Ovary (tissue), 3 donors: ENCODE measurements around the gene PIP.

Experiments
- EP300 ChIP-seq: sonication (generic); formaldehyde crosslinking; IDR thresholded peaks from one replicate; pipeline ENCODE4 v1.6.1; 2017; ENCODE audit warnings: antibody characterized with exemption
- TF ChIP-seq, protein P1 (sequence below), 3 donors: fragments of 450-650 bp in 2 of 3; fragments of 200-600 bp in 1 of 3; IDR thresholded peaks; one replicate each; pipeline versions ENCODE4 v1.5.1 to v1.8.0; 2016 to 2022; ENCODE audit warnings: antibody characterized with exemption in 3 of 3, mild to moderate bottlenecking in 1 of 3
- donor health status: DM: no; HTN: no; CAD: no.

DNA sequence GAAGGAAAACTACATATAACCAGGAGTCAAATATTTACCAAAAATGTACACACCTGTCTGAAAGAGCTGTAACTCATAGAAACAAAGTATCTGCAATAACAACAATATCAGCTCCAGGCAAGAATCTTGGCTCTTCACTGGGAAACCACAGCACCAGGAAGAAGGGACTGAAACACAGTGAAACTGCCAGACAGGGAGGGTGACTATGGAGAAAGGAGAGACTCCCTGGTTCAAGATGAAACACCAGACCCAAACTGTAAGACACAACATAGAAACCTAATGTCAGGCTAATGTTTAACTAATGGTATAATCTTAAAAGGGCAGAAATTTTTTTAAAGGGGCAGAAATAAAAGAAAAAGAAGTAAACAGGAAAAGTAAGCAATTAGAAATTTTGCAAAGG, 39.8 kb downstream of the PIP start:
- TF ChIP-seq, protein P1, sequence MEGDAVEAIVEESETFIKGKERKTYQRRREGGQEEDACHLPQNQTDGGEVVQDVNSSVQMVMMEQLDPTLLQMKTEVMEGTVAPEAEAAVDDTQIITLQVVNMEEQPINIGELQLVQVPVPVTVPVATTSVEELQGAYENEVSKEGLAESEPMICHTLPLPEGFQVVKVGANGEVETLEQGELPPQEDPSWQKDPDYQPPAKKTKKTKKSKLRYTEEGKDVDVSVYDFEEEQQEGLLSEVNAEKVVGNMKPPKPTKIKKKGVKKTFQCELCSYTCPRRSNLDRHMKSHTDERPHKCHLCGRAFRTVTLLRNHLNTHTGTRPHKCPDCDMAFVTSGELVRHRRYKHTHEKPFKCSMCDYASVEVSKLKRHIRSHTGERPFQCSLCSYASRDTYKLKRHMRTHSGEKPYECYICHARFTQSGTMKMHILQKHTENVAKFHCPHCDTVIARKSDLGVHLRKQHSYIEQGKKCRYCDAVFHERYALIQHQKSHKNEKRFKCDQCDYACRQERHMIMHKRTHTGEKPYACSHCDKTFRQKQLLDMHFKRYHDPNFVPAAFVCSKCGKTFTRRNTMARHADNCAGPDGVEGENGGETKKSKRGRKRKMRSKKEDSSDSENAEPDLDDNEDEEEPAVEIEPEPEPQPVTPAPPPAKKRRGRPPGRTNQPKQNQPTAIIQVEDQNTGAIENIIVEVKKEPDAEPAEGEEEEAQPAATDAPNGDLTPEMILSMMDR (IDR thresholded peaks at IDR 0.05) = no peak
- no peak for TF ChIP-seq EP300
